Lower lobe of right lung (tissue), 2 donors: ENCODE data around the gene MXI1. TPM values are rescaled to one million over a fixed set of nuclear protein-coding genes. Genes with fewer than 3 reads are reported as not detected.

Experiments used
- ATAC-seq, 2 donors: fragments of 200-7000 bp; cut with Tn5 transposase; one replicate each; pipeline ENCODE4 v1.9.1; 2020 to 2022; ENCODE audit warnings: mild to moderate bottlenecking in 2 of 2, moderate library complexity in 2 of 2
- DNase-seq: peaks from one replicate; pipeline ENCODE4 v3.0.0-alpha.2; 2020
- H3K27ac ChIP-seq: fragments of 200-600 bp; one replicate; pipeline ENCODE4 v1.8.0; 2022
- H3K27me3 ChIP-seq: fragments of 200-600 bp; one replicate; pipeline ENCODE4 v1.8.0; 2022; ENCODE audit warnings: low read depth
- H3K36me3 ChIP-seq: fragments of 200-600 bp; one replicate; pipeline ENCODE4 v1.8.0; 2022; ENCODE audit warnings: mild to moderate bottlenecking
- H3K4me1 ChIP-seq: fragments of 200-600 bp; one replicate; pipeline ENCODE4 v1.8.0; 2022
- H3K4me3 ChIP-seq: fragments of 200-600 bp; one replicate; pipeline ENCODE4 v1.8.0; 2022; ENCODE audit warnings: mild to moderate bottlenecking
- H3K9me3 ChIP-seq: fragments of 200-600 bp; one replicate; pipeline ENCODE4 v1.8.0; 2022
- CTCF ChIP-seq: fragments of 200-600 bp; IDR thresholded peaks from one replicate; pipeline ENCODE4 v1.8.0; 2022; ENCODE audit warnings: antibody characterized with exemption, mild to moderate bottlenecking
- intact Hi-C: fragments of 100-400 bp; cut with DNase I; formaldehyde crosslinking; loops from one replicate; pipeline ENCODE4 v1.11.0; 2022
- total RNA-seq: library from RNA; stranded (reverse); fragmentation: NEBNext Ultra II Directional; extraction: Animal tissue kit (Norgen Biotek cat#: 25700); gene quantifications from one replicate; pipeline ENCODE4 v1.2.1, GENCODE V29; 2021
- donor health status: DM: no; HTN: yes; CAD: no; lungs with severe emphysema.

MXI1 gene
- total RNA-seq, 1 donor from 2014 or later, result 33.3 TPM

- no peak overlapping the region for H3K4me3 ChIP-seq
- TF ChIP-seq CTCF, result no peak
- intact Hi-C loops, result no loop called here
These were observed 51.9 kb downstream of the MXI1 start for GRCh38 chr10:110259317-110259716.

GRCh38 chr10:110260746-110261477 is 53.5 kb downstream of the MXI1 start:
- no peaks in the 10 kb centered on the region for H3K27me3 ChIP-seq
- H3K27ac ChIP-seq, result no peak overlapping the region
- ATAC-seq, result peak in 1 of 2 donors; percentile 67
- no peak for TF ChIP-seq CTCF
- intact Hi-C loops, result no loop called here
- no peak for DNase-seq
- H3K9me3 ChIP-seq, result no peaks in the 10 kb centered on the region
- H3K36me3 ChIP-seq, result no peaks in the 10 kb centered on the region
- no peaks in the 10 kb centered on the region for H3K4me1 ChIP-seq
- no peak overlapping the region for H3K4me3 ChIP-seq

More at GRCh38 chr10:110259317-110259716, 51.9 kb downstream of the MXI1 start:
- no peaks in the 10 kb centered on the region for H3K27me3 ChIP-seq
- DNase-seq (no peak), ATAC-seq (no peak)
- H3K27ac ChIP-seq, result no peak overlapping the region
- no peaks in the 10 kb centered on the region for H3K9me3 ChIP-seq
- H3K4me1 ChIP-seq, result no peaks in the 10 kb centered on the region
- H3K36me3 ChIP-seq, result no peaks in the 10 kb centered on the region

GRCh38 chr10:110263164-110263563 is 55.8 kb downstream of the MXI1 start:
- H3K36me3 ChIP-seq, result no peaks in the 10 kb centered on the region
- no peak overlapping the region for H3K4me3 ChIP-seq
- intact Hi-C loops, result no loop called here
- DNase-seq (no peak), ATAC-seq (peak in 1 of 2 donors; percentile 56)
- no peak overlapping the region for H3K27ac ChIP-seq
- H3K4me1 ChIP-seq, result peaks cover 4% of the 10 kb centered on the region
- H3K9me3 ChIP-seq, result no peaks in the 10 kb centered on the region
- TF ChIP-seq CTCF, result no peak
- no peaks in the 10 kb centered on the region for H3K27me3 ChIP-seq

- DNase-seq, result no peak
- H3K27ac ChIP-seq, result no peak overlapping the region
- no peak for TF ChIP-seq CTCF
- H3K9me3 ChIP-seq, result no peaks in the 10 kb centered on the region
- no peaks in the 10 kb centered on the region for H3K36me3 ChIP-seq
- ATAC-seq, result no peak
- H3K27me3 ChIP-seq, result no peaks in the 10 kb centered on the region
- peaks cover 28% of the 10 kb centered on the region for H3K4me1 ChIP-seq
- H3K4me3 ChIP-seq, result no peak overlapping the region
- intact Hi-C loops, result no loop called here
These were observed 58.3 kb downstream of the MXI1 start for GRCh38 chr10:110265573-110266193.

- no peak for TF ChIP-seq CTCF
- DNase-seq (no peak), ATAC-seq (no peak)
- Histone ChIP-seq H3K9me3 (no peaks in the 10 kb centered on the region), H3K27me3 (no peaks in the 10 kb centered on the region), H3K36me3 (no peaks in the 10 kb centered on the region), H3K27ac (no peak overlapping the region), H3K4me3 (no peak overlapping the region), H3K4me1 (peaks cover 28% of the 10 kb centered on the region)
- intact Hi-C loops, result no loop called here
These were observed 59.9 kb downstream of the MXI1 start for GRCh38 chr10:110267276-110267675.
